Karpas-422 (cell line): ENCODE data around the gene WNT5B. TPM values are rescaled to one million over a fixed set of nuclear protein-coding genes. Genes with fewer than 3 reads are reported as not detected.

Source experiments
- DNase-seq: peaks from one replicate; pipeline ENCODE4 v3.0.0-alpha.2; 2015
- H2AFZ ChIP-seq: fragments of 200-600 bp; sonication (generic); 2 replicates; pipeline ENCODE4 v1.6.1; 2014; ENCODE audit warnings: antibody characterized with exemption, low read length, mixed read lengths
- H3K27ac ChIP-seq: fragments of 200-600 bp; sonication (generic); 2 replicates; pipeline ENCODE4 v1.5.1; 2014; ENCODE audit warnings: mild to moderate bottlenecking, low read length, moderate library complexity
- H3K27me3 ChIP-seq: fragments of 200-600 bp; sonication (generic); 2 replicates; pipeline ENCODE4 v1.6.1; 2014; ENCODE audit warnings: low read length, mixed read lengths
- H3K36me3 ChIP-seq: fragments of 200-600 bp; sonication (generic); 2 replicates; pipeline ENCODE4 v1.6.1; 2014; ENCODE audit warnings: low read length, mixed read lengths; ENCODE audit not compliant: insufficient read depth
- H3K4me1 ChIP-seq: fragments of 200-600 bp; sonication (generic); 2 replicates; pipeline ENCODE4 v1.6.1; 2014; ENCODE audit warnings: mild to moderate bottlenecking, low read length, mixed read lengths
- H3K4me2 ChIP-seq: fragments of 200-600 bp; sonication (generic); 2 replicates; pipeline ENCODE4 v1.6.1; 2014; ENCODE audit warnings: low read length, low read depth, mild to moderate bottlenecking; ENCODE audit not compliant: poor library complexity, severe bottlenecking
- H3K4me3 ChIP-seq: fragments of 200-600 bp; sonication (generic); 2 replicates; pipeline ENCODE4 v1.5.1; 2014; ENCODE audit warnings: mild to moderate bottlenecking, antibody characterized with exemption, low read length, mixed read lengths
- H3K79me2 ChIP-seq: fragments of 200-600 bp; sonication (generic); 2 replicates; pipeline ENCODE4 v1.6.1; 2014; ENCODE audit warnings: mild to moderate bottlenecking, low read length, mixed read lengths
- H3K9ac ChIP-seq: fragments of 200-600 bp; sonication (generic); 2 replicates; pipeline ENCODE4 v1.6.0; 2014; ENCODE audit warnings: low read length
- H3K9me2 ChIP-seq: fragments of 200-600 bp; sonication (generic), shearing (Covaris generic); replicated peaks from 2 replicates; pipeline ENCODE4 v1.6.0; 2014; ENCODE audit warnings: mild to moderate bottlenecking, low read length, moderate library complexity; ENCODE audit not compliant: insufficient read depth
- H3K9me3 ChIP-seq: fragments of 300-700, 200-600 bp; sonication (generic); 2 replicates; pipeline ENCODE4 v1.6.1; 2014; ENCODE audit warnings: low read length, mixed read lengths
- H4K20me1 ChIP-seq: fragments of 200-600 bp; sonication (generic); 2 replicates; pipeline ENCODE4 v1.6.1; 2014; ENCODE audit warnings: mild to moderate bottlenecking, antibody characterized with exemption, low read length, low read depth; ENCODE audit not compliant: insufficient read depth
- total RNA-seq: library from RNA; depleted of rRNA; stranded (reverse); fragments of >200 nt; shearing (Covaris generic); gene quantifications from 2 replicates; pipeline ENCODE4 v1.2.3, GENCODE V29; 2014; ENCODE audit warnings: low replicate concordance

The WNT5B gene
- total RNA-seq, 1 experiment from 2014 or later = not detected

- Histone ChIP-seq H3K27me3 (no peaks in the 10 kb centered on the region), H2AFZ (no peak overlapping the region), H3K36me3 (no peaks in the 10 kb centered on the region), H3K4me2 (no peak overlapping the region), H4K20me1 (no peaks in the 10 kb centered on the region), H3K9ac (no peak overlapping the region), H3K4me1 (peaks cover 7% of the 10 kb centered on the region), H3K9me3 (no peaks in the 10 kb centered on the region), H3K9me2 (no peaks in the 10 kb centered on the region), H3K27ac (no peak overlapping the region), H3K4me3 (no peak overlapping the region), H3K79me2 (no peaks in the 10 kb centered on the region)
- no peak for DNase-seq
Measured at GRCh38 chr12:1614360-1614759, 14.7 kb upstream of the WNT5B start.

GRCh38 chr12:1616233-1617066 is 12.6 kb upstream of the WNT5B start:
- Histone ChIP-seq H3K4me3 (no peak overlapping the region), H3K9me3 (no peaks in the 10 kb centered on the region), H4K20me1 (no peaks in the 10 kb centered on the region), H3K9ac (no peak overlapping the region), H2AFZ (no peak overlapping the region), H3K4me1 (peaks cover 7% of the 10 kb centered on the region), H3K79me2 (no peaks in the 10 kb centered on the region), H3K27ac (no peak overlapping the region), H3K9me2 (no peaks in the 10 kb centered on the region), H3K4me2 (no peak overlapping the region), H3K36me3 (no peaks in the 10 kb centered on the region), H3K27me3 (no peaks in the 10 kb centered on the region)
- DNase-seq = no peak

- Histone ChIP-seq H3K36me3 (no peaks in the 10 kb centered on the region), H3K4me2 (no peak overlapping the region), H3K4me3 (no peak overlapping the region), H3K9me2 (no peaks in the 10 kb centered on the region), H3K27me3 (no peaks in the 10 kb centered on the region), H3K9me3 (no peaks in the 10 kb centered on the region), H3K79me2 (no peaks in the 10 kb centered on the region), H4K20me1 (no peaks in the 10 kb centered on the region), H3K27ac (no peak overlapping the region), H3K4me1 (peaks cover 7% of the 10 kb centered on the region), H2AFZ (no peak overlapping the region), H3K9ac (no peak overlapping the region)
- DNase-seq = no peak
Measured at GRCh38 chr12:1618489-1618888, 10.5 kb upstream of the WNT5B start.

GRCh38 chr12:1619159-1619558 is 9.9 kb upstream of the WNT5B start:
- Histone ChIP-seq H2AFZ (no peak overlapping the region), H3K9ac (no peak overlapping the region), H3K4me2 (no peak overlapping the region)

DNA sequence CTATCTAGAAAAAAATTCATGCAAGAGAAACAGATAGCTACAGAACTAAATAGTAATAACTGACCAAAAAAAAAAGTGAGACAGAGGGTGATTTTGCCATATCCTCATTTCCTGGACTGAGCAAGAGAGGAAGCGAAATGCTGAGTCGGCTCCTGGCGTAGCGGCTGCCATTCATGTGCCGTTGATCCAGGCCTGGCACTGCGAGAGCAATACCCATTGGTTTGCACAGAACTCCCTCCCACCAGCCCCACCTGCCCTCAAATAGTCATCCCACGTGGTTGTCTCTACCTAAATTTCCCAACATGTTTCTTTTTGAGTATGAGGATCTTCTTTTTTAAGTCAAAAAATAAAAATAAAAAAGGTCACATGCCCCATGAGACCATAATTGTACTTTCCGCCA is 9.4 kb upstream of the WNT5B start:
- no peak for DNase-seq
- Histone ChIP-seq H3K27me3 (no peaks in the 10 kb centered on the region), H3K27ac (no peak overlapping the region), H3K4me2 (no peak overlapping the region), H2AFZ (no peak overlapping the region), H3K4me1 (peaks cover 7% of the 10 kb centered on the region), H3K79me2 (no peaks in the 10 kb centered on the region), H3K9me2 (no peaks in the 10 kb centered on the region), H3K9ac (no peak overlapping the region), H3K9me3 (no peaks in the 10 kb centered on the region), H4K20me1 (no peaks in the 10 kb centered on the region), H3K4me3 (no peak overlapping the region), H3K36me3 (no peaks in the 10 kb centered on the region)

More at GRCh38 chr12:1619159-1619558, 9.9 kb upstream of the WNT5B start:
- Histone ChIP-seq H3K4me1 (peaks cover 7% of the 10 kb centered on the region), H3K36me3 (no peaks in the 10 kb centered on the region), H3K27me3 (no peaks in the 10 kb centered on the region), H3K79me2 (no peaks in the 10 kb centered on the region), H3K9me2 (no peaks in the 10 kb centered on the region), H3K27ac (no peak overlapping the region), H3K9me3 (no peaks in the 10 kb centered on the region), H4K20me1 (no peaks in the 10 kb centered on the region), H3K4me3 (no peak overlapping the region)
- no peak for DNase-seq

DNA sequence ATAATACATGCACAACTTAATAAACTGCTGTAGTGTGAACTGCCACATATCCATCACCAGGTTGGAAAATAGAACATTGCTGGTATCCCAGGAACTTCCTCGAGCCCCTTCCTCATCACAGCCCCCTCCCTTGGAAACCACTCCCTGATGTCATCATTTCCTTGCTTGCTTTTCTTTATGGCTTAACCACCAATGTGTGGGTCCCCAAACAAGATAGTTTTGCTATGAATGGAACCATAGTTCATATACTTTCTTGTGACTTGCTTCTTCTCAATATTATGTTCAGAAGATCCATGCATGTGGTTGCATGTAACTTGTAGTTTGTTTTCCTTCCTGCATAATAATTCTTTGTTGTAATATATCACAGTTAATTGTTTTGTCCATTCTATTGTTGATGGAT is 8.9 kb upstream of the WNT5B start:
- Histone ChIP-seq H2AFZ (no peak overlapping the region), H3K9me2 (no peaks in the 10 kb centered on the region), H3K4me3 (no peak overlapping the region), H3K27me3 (no peaks in the 10 kb centered on the region), H3K4me2 (no peak overlapping the region), H3K27ac (no peak overlapping the region), H3K4me1 (peaks cover 7% of the 10 kb centered on the region), H3K9ac (no peak overlapping the region), H4K20me1 (no peaks in the 10 kb centered on the region), H3K36me3 (no peaks in the 10 kb centered on the region), H3K9me3 (no peaks in the 10 kb centered on the region), H3K79me2 (no peaks in the 10 kb centered on the region)
- no peak for DNase-seq

- H3K9ac ChIP-seq = no peak overlapping the region
- no peak overlapping the region for H2AFZ ChIP-seq
- H3K9me2 ChIP-seq = no peaks in the 10 kb centered on the region
- H3K27ac ChIP-seq = no peak overlapping the region
- H3K4me3 ChIP-seq = no peak overlapping the region
- H3K9me3 ChIP-seq = no peaks in the 10 kb centered on the region
- no peaks in the 10 kb centered on the region for H3K79me2 ChIP-seq
- H3K36me3 ChIP-seq = no peaks in the 10 kb centered on the region
- no peak for DNase-seq
- no peaks in the 10 kb centered on the region for H3K4me1 ChIP-seq
- H4K20me1 ChIP-seq = no peaks in the 10 kb centered on the region
- H3K4me2 ChIP-seq = no peak overlapping the region
- no peaks in the 10 kb centered on the region for H3K27me3 ChIP-seq
Measured at GRCh38 chr12:1622406-1622805, 6.6 kb upstream of the WNT5B start.

GRCh38 chr12:1629338-1630132 is 504 bp downstream of the WNT5B start:
- Histone ChIP-seq H3K9ac (peak overlapping the region; percentile 66), H3K9me3 (no peaks in the 10 kb centered on the region), H3K4me3 (peak overlapping the region; percentile 72), H4K20me1 (no peaks in the 10 kb centered on the region), H3K9me2 (no peaks in the 10 kb centered on the region), H3K27ac (no peak overlapping the region), H3K27me3 (no peaks in the 10 kb centered on the region), H3K4me2 (peak overlapping the region; percentile 91), H3K79me2 (no peaks in the 10 kb centered on the region), H2AFZ (peak overlapping the region; percentile 81), H3K36me3 (no peaks in the 10 kb centered on the region), H3K4me1 (peaks cover 24% of the 10 kb centered on the region)
- peak; percentile 58 for DNase-seq
